ENCODE data around the gene TSPAN31. TPM values are rescaled to one million over a fixed set of nuclear protein-coding genes. Genes with fewer than 3 reads are reported as not detected.

The TSPAN31 gene
- total and polyA plus RNA-seq, 2 of the 8 experiments (the other 6 are each of a cell fraction or from before 2014, with no cell fraction given): 15.8 to 31.4 TPM

- Histone ChIP-seq H4K5ac (ENCODE audit: insufficient read length, low read depth, low read length) (peak overlapping the region; percentile 2), H3K4me2 (ENCODE audit: insufficient read depth in 1 of 2, low read depth in 2 of 2, low read length in 2 of 2) (peak overlapping the region; percentile 96 to 99), H3K23me2 (ENCODE audit: low read depth, low read length) (peaks cover 18% of the 10 kb centered on the region; the same call in 1 of the 2 replicates), H3K27ac (ENCODE audit: low read depth, low read length) (peak overlapping the region; percentile 99), H3K4me1 (replicated peaks in 1 of 4; ENCODE audit: control insufficient read depth in 3 of 4, insufficient read depth in 4 of 4, low read length in 3 of 4) (peaks cover 6 to 15% (median 9%) of the 10 kb centered on the region in 4 experiments), H2BK120ac (replicated peaks; ENCODE audit: low read depth, low read length) (no peak overlapping the region), H3K79me1 (ENCODE audit: low read depth, low read length) (no peaks in the 10 kb centered on the region; the same call in 1 of the 2 replicates), H2BK20ac (ENCODE audit: low read length) (no peak overlapping the region), H2AFZ (ENCODE audit: low read length) (peak overlapping the region; percentile 80), H4K91ac (replicated peaks; ENCODE audit: insufficient read length, low read length) (no peak overlapping the region), H4K20me1 (replicated peaks in 1 of 2; ENCODE audit: control insufficient read depth in 1 of 2, insufficient read depth in 2 of 2, low read length in 2 of 2) (peaks cover 0 to under 1% of the 10 kb centered on the region in 2 experiments), H3K18ac (ENCODE audit: extremely low read depth, low read length) (peak overlapping the region; percentile 99), H3K9me3 (ENCODE audit: insufficient read depth in 2 of 2, low read depth in 1 of 2, low read length in 1 of 2) (no peaks in the 10 kb centered on the region), H3K79me2 (ENCODE audit: control insufficient read depth in 1 of 2, insufficient read depth in 2 of 2, low read length in 2 of 2) (0 out of 4 replicates have a peak, but pooled peaks cover 0 to 7% of the 10 kb centered on the region in 2 experiments), H3K36me3 (ENCODE audit: control insufficient read depth in 2 of 4, insufficient read depth in 4 of 4, low read length in 3 of 4) (peaks cover 10 to 17% (median 13%) of the 10 kb centered on the region in 4 experiments; a peak in 7 of 8 replicates), H2BK12ac (ENCODE audit: low read depth, low read length) (peak overlapping the region; percentile 99; the same call in 1 of the 2 replicates), H3K9ac (replicated peaks in 1 of 4; ENCODE audit: extremely low read depth in 1 of 4, low read depth in 3 of 4, low read length in 3 of 4) (peak overlapping the region; percentile 54 to 100 (median 98)), H3K4me3 (ENCODE audit: extremely low read depth in 1 of 4, insufficient read depth in 2 of 4, low read depth in 3 of 4, low read length in 4 of 4) (peak overlapping the region; percentile 79 to 99 (median 95)), H3K14ac (ENCODE audit: insufficient read length) (peak overlapping the region; percentile 35), H3K27me3 (replicated peaks in 1 of 4; ENCODE audit: control insufficient read depth in 3 of 4, extremely low read depth in 1 of 4, insufficient read depth in 3 of 4, low read length in 3 of 4) (peaks cover under 1 to 12% (median 8%) of the 10 kb centered on the region in 4 experiments; a peak in 6 of 7 replicates), H2BK5ac (ENCODE audit: low read depth, low read length) (peak overlapping the region; percentile 100), H2AK5ac (ENCODE audit: low read depth, low read length) (no peak overlapping the region; the same call in 1 of the 2 replicates), H4K8ac (ENCODE audit: extremely low read depth, insufficient read depth, low read length) (peak overlapping the region; percentile 100; the same call in 1 of the 2 replicates), H3K56ac (replicated peaks; ENCODE audit: insufficient read length, low read depth, low read length) (no peak overlapping the region), H2BK15ac (ENCODE audit: low read length) (no peak overlapping the region), H3K23ac (ENCODE audit: insufficient read length) (no peak overlapping the region), H3K4ac (replicated peaks; ENCODE audit: insufficient read length, low read depth, low read length) (peak overlapping the region; percentile 3)
- DNase-seq (ENCODE audit: low read depth in 1 of 2, low spot score in 2 of 2) (peak; percentile 80 to 95), FAIRE-seq (no peak)
- WGBS, 2 experiments (ENCODE audit: extremely low coverage in 1 of 2, insufficient coverage in 1 of 2, insufficient read length in 1 of 2, insufficient replicate concordance in 2 of 2, low coverage in 1 of 2, low lambda C conversion rate in 2 of 2, missing lambda C conversion rate in 1 of 2): 14% methylated on average over 16 of the region's 16 CpGs; no CpG with 5 or more reads in 1 of the 2 experiments
- ChIA-PET CTCF (ENCODE audit: partially characterized antibody) (interaction anchor here (1.0 to 1.6 kb wide), 7 partner anchors 10 to 78 kb away, joined by 3 to 7 read pairs (median 3); partner anchors contain the start of genes OS9 and TSFM), POLR2A (ENCODE audit: partially characterized antibody) (interaction anchor here (0.9 to 2.0 kb wide), 22 partner anchors 9 to 178 kb away, joined by 3 to 22 read pairs (median 4); partner anchors contain the start of genes CTDSP2, TSFM and TSPAN31)
- TF ChIP-seq JUN (IDR thresholded peaks at IDR 0.05; ENCODE audit: low read depth, low read length) (0 out of 2 replicates have a peak, but pooled peaks have one; percentile 47), CREB1 (IDR thresholded peaks at IDR 0.05) (no peak)
Observed at GRCh38 chr12:57771236-57771872, 26.5 kb downstream of the TSPAN31 start.

Measured in H1 (cell line).